Cardiac muscle cell (in vitro differentiated cells and primary cell): ENCODE results near the gene GGACT. TPM values are rescaled to one million over a fixed set of nuclear protein-coding genes. Genes with fewer than 3 reads are reported as not detected.

Experiments used
- DNase-seq, 2 donors: peaks; one replicate each; pipeline versions ENCODE4 v3.0.0 to v3.0.0-alpha.2; 2010 to 2017; ENCODE audit warnings: low read depth in 1 of 2, low spot score in 1 of 2
- H3K27ac ChIP-seq: fragments of 200-600 bp; sonication (generic); 2 replicates; pipeline ENCODE4 v1.5.1; 2016
- H3K27me3 ChIP-seq: fragments of 200-600 bp; sonication (generic); 2 replicates; pipeline ENCODE4 v1.6.0; 2016; ENCODE audit warnings: control low read depth
- H3K36me3 ChIP-seq: fragments of 200-600 bp; sonication (generic); 2 replicates; pipeline ENCODE4 v1.5.1; 2016; ENCODE audit warnings: control low read depth
- H3K4me1 ChIP-seq: fragments of 200-600 bp; sonication (generic); 2 replicates; pipeline ENCODE4 v1.8.1; 2017; ENCODE audit warnings: low read depth, mild to moderate bottlenecking, mixed run types
- H3K4me3 ChIP-seq: fragments of 200-600 bp; sonication (generic); 2 replicates; pipeline ENCODE4 v1.5.1; 2016; ENCODE audit warnings: mild to moderate bottlenecking
- H3K9me3 ChIP-seq: fragments of 200-600 bp; sonication (generic); 2 replicates; pipeline ENCODE4 v1.5.1; 2017; ENCODE audit warnings: low read depth, mild to moderate bottlenecking, control low read depth
- polyA plus RNA-seq: library from polyadenylated mRNA; unstranded; fragments of >200 nt; fragmentation: Nextera tagmentation; extraction: Ambion mirVana; gene quantifications from 2 replicates; pipeline ENCODE4 v1.2.1, GENCODE V29; 2016
- total RNA-seq: library from RNA; depleted of rRNA; stranded (reverse); fragments of >200 nt; gene quantifications from 2 replicates; pipeline ENCODE4 v1.2.3, GENCODE V29; 2016
- TF ChIP-seq, protein P1 (sequence below): IDR thresholded peaks from 2 replicates; pipeline ENCODE4 v1.5.1; 2012; ENCODE audit warnings: low read depth, mild to moderate bottlenecking, low read length

GGACT gene
- total and polyA plus RNA-seq, 2 experiments from 2014 or later = 4.4 to 8.3 TPM

- H3K4me3 ChIP-seq = no peak overlapping the region
- no peak for DNase-seq
- no peak overlapping the region for H3K27ac ChIP-seq
- no peaks in the 10 kb centered on the region for H3K9me3 ChIP-seq
- TF ChIP-seq, protein P1, sequence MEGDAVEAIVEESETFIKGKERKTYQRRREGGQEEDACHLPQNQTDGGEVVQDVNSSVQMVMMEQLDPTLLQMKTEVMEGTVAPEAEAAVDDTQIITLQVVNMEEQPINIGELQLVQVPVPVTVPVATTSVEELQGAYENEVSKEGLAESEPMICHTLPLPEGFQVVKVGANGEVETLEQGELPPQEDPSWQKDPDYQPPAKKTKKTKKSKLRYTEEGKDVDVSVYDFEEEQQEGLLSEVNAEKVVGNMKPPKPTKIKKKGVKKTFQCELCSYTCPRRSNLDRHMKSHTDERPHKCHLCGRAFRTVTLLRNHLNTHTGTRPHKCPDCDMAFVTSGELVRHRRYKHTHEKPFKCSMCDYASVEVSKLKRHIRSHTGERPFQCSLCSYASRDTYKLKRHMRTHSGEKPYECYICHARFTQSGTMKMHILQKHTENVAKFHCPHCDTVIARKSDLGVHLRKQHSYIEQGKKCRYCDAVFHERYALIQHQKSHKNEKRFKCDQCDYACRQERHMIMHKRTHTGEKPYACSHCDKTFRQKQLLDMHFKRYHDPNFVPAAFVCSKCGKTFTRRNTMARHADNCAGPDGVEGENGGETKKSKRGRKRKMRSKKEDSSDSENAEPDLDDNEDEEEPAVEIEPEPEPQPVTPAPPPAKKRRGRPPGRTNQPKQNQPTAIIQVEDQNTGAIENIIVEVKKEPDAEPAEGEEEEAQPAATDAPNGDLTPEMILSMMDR = no peak
- peaks cover 10% of the 10 kb centered on the region for H3K36me3 ChIP-seq
- peaks cover 20% of the 10 kb centered on the region for H3K4me1 ChIP-seq
- H3K27me3 ChIP-seq = no peaks in the 10 kb centered on the region
These were observed 46.1 kb upstream of the GGACT start for GRCh38 chr13:100634696-100635095.

DNA sequence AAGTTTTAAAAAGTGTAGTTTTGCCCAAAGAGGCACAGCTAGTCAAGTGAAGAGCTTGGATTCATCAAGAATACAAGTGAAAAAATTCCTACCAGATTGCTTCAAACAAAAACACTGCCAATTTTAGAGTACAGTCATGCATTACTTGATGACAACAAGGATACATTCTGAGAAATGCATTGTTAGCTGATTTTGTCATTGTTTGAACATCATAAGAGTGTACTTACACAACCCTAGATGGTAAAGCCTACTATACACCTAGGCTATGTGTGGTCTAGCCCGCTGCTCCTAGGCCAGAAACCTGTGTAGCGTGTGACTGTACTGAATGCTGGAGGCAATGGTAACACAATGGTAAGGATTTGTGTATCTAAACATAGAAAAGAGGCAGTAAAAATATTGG is 44.9 kb upstream of the GGACT start:
- Histone ChIP-seq H3K27ac (no peak overlapping the region), H3K4me3 (no peak overlapping the region), H3K4me1 (peaks cover 14% of the 10 kb centered on the region), H3K27me3 (no peaks in the 10 kb centered on the region), H3K9me3 (no peaks in the 10 kb centered on the region), H3K36me3 (peaks cover 10% of the 10 kb centered on the region)
- DNase-seq = peak in 1 of 2 donors; percentile 60
- TF ChIP-seq, protein P1 = no peak

DNA sequence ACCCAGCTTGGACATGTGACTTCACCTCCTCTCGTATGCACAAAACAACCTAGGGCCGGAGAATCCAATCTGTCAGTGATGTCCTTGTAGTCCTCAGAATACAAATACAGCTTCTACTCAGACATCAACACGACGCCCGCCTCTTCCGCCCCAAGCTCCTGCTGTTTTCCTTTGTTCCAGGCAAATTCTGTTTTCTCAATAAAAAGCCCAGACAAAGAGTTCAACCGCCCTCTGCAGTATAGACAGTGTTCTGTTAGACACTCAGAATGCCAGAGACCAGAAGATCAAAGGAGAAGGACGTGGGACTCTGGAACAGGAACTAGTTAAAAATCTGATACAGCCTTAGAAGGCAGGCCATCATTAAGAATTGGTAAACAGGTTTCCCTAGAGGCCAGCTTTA is 42.0 kb upstream of the GGACT start:
- TF ChIP-seq, protein P1 = no peak

DNA sequence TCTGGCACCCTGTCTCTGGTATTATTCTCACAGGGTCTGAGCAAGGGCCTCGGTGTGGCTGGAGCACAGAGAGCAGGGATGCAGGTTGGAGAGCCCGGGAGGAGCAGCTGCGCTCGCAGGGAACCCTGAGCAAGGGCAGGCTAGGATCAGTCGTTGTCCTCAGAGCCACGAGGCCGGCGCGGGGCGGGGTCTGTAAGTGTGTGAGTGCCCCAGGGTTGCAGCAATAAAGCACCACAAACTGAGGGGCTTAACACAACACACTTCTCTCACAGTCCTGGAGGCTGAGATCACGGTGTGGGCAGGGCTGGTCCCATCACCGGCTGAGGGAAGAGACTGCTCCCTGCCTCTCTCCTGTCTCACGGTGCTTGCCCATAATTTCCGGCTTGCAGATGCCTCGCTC is 38.5 kb upstream of the GGACT start:
- H3K27me3 ChIP-seq = no peaks in the 10 kb centered on the region
- H3K36me3 ChIP-seq = peaks cover 13% of the 10 kb centered on the region
- H3K4me1 ChIP-seq = no peaks in the 10 kb centered on the region
- TF ChIP-seq, protein P1 = no peak
- no peak for DNase-seq
- no peak overlapping the region for H3K4me3 ChIP-seq
- H3K27ac ChIP-seq = no peak overlapping the region
- no peaks in the 10 kb centered on the region for H3K9me3 ChIP-seq

More for the DNA sequence above, 42.0 kb upstream of the GGACT start:
- DNase-seq = no peak
- no peaks in the 10 kb centered on the region for H3K27me3 ChIP-seq
- H3K36me3 ChIP-seq = peaks cover 22% of the 10 kb centered on the region
- H3K4me3 ChIP-seq = no peak overlapping the region
- no peaks in the 10 kb centered on the region for H3K4me1 ChIP-seq
- no peaks in the 10 kb centered on the region for H3K9me3 ChIP-seq
- H3K27ac ChIP-seq = no peak overlapping the region

- Histone ChIP-seq H3K36me3 (peaks cover 13% of the 10 kb centered on the region), H3K4me3 (no peak overlapping the region), H3K27me3 (no peaks in the 10 kb centered on the region), H3K4me1 (no peaks in the 10 kb centered on the region), H3K9me3 (no peaks in the 10 kb centered on the region), H3K27ac (no peak overlapping the region)
- no peak for DNase-seq
- TF ChIP-seq, protein P1 = no peak
These were observed 36.9 kb upstream of the GGACT start for GRCh38 chr13:100625447-100625846.

DNA sequence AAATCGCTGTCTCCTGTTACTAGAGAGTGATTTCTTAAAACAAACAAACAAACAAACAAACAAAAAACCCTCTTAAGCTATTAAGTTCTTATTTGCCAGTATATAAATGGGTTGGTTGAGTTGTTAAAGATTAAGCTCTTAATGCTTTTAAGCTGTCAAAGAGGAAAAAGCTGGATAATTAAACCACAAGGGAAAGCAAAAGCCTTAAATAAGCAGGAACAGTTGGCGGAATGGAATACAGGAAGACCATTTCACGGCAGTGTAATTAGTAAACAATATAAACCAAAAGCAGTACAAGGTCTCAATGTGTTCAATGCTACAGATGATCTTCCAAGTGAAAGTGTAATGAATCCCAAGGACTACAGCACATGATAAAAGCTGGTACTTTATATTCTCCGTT is 32.2 kb upstream of the GGACT start:
- H3K4me1 ChIP-seq = no peaks in the 10 kb centered on the region
- peaks cover 2% of the 10 kb centered on the region for H3K36me3 ChIP-seq
- H3K27ac ChIP-seq = no peak overlapping the region
- no peaks in the 10 kb centered on the region for H3K27me3 ChIP-seq
- no peak for DNase-seq
- no peaks in the 10 kb centered on the region for H3K9me3 ChIP-seq
- TF ChIP-seq, protein P1 = no peak
- no peak overlapping the region for H3K4me3 ChIP-seq
